DND-41 (cell line): ENCODE data around the gene DOK6.

ENCODE experiments used
- EZH2 ChIP-seq: IDR thresholded peaks from 3 replicates; pipeline ENCODE4 v1.6.1; 2012; ENCODE audit warnings: borderline replicate concordance, low read depth, mild to moderate bottlenecking, moderate library complexity, low read length, inconsistent platforms; ENCODE audit not compliant: severe bottlenecking
- TF ChIP-seq, protein P1 (sequence below): IDR thresholded peaks from 2 replicates; pipeline ENCODE4 v1.5.1; 2012; ENCODE audit warnings: borderline replicate concordance, low read length, moderate library complexity, mild to moderate bottlenecking; ENCODE audit not compliant: poor library complexity, severe bottlenecking; ENCODE audit errors: extremely low read depth

DNA sequence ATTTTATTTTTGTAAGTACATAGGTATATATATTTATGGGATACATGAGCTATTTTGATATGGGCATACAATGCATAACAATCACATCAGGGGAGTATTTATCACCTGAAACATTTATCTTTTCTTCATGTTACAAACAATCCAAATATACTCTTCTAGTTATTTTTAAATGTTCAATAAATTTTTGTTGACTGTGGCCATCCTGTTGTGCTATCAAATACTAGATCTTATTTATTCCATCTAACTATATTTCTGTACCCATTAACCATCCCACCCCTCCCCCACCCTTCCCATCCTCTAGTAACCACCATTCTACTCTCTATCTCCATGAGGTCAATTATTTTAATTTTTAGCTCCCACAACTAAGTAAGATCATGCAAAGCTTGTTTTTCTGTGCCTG is 390.0 kb downstream of the DOK6 start:
- TF ChIP-seq, protein P1, sequence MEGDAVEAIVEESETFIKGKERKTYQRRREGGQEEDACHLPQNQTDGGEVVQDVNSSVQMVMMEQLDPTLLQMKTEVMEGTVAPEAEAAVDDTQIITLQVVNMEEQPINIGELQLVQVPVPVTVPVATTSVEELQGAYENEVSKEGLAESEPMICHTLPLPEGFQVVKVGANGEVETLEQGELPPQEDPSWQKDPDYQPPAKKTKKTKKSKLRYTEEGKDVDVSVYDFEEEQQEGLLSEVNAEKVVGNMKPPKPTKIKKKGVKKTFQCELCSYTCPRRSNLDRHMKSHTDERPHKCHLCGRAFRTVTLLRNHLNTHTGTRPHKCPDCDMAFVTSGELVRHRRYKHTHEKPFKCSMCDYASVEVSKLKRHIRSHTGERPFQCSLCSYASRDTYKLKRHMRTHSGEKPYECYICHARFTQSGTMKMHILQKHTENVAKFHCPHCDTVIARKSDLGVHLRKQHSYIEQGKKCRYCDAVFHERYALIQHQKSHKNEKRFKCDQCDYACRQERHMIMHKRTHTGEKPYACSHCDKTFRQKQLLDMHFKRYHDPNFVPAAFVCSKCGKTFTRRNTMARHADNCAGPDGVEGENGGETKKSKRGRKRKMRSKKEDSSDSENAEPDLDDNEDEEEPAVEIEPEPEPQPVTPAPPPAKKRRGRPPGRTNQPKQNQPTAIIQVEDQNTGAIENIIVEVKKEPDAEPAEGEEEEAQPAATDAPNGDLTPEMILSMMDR, result no peak
- no peak for TF ChIP-seq EZH2
